ENCODE results near the gene RABL6.
A peak's percentile ranks its signal among the peaks of the same experiment; 100 is the strongest.

Gene RABL6

GRCh38 chr9:136847088-136847825 lies 39.5 kb downstream of the RABL6 start:
- DNase-seq (ENCODE audit: low spot score) = peak; percentile 42

- DNase-seq (ENCODE audit: low spot score) = peak; percentile 87
These were observed 40.2 kb downstream of the RABL6 start for GRCh38 chr9:136847826-136848392.

GRCh38 chr9:136848393-136849037 lies 40.8 kb downstream of the RABL6 start:
- DNase-seq (ENCODE audit: low spot score) = peak; percentile 36

- peak; percentile 99 for DNase-seq (ENCODE audit: low spot score)
These were observed 41.6 kb downstream of the RABL6 start, which contains the start of gene PHPT1 for GRCh38 chr9:136849038-136849959. Gene PHPT1 (plus strand): TSS chr9:136849409. CDS start chr9:136849431, 22 bp downstream.

- no peak for DNase-seq (ENCODE audit: low spot score)
These were observed 42.5 kb downstream of the RABL6 start for GRCh38 chr9:136849960-136850865.

GRCh38 chr9:136850866-136851775 lies 43.4 kb downstream of the RABL6 start:
- no peak for DNase-seq (ENCODE audit: low spot score)

- no peak for DNase-seq (ENCODE audit: low spot score)
These were observed 44.4 kb downstream of the RABL6 start, which contains the start of gene MAMDC4 for GRCh38 chr9:136851941-136852663. Gene MAMDC4 (plus strand): TSS chr9:136852346. CDS start chr9:136852417, 71 bp downstream.

GRCh38 chr9:136852664-136853595 lies 45.2 kb downstream of the RABL6 start:
- DNase-seq (ENCODE audit: low spot score) = no peak

GRCh38 chr9:136853596-136854112 lies 45.9 kb downstream of the RABL6 start:
- DNase-seq (ENCODE audit: low spot score) = no peak

- no peak for DNase-seq (ENCODE audit: low spot score)
These were observed 46.5 kb downstream of the RABL6 start for GRCh38 chr9:136854113-136854841.

GRCh38 chr9:136854842-136855460 lies 47.2 kb downstream of the RABL6 start:
- no peak for DNase-seq (ENCODE audit: low spot score)

- DNase-seq (ENCODE audit: low spot score) = no peak
These were observed 47.8 kb downstream of the RABL6 start for GRCh38 chr9:136855461-136856078.

- no peak for DNase-seq (ENCODE audit: low spot score)
These were observed 48.3 kb downstream of the RABL6 start for GRCh38 chr9:136856079-136856476.

GRCh38 chr9:136856541-136857141 lies 48.9 kb downstream of the RABL6 start:
- DNase-seq (ENCODE audit: low spot score) = no peak

GRCh38 chr9:136857166-136857565 lies 49.4 kb downstream of the RABL6 start:
- no peak for DNase-seq (ENCODE audit: low spot score)
